Measurements from ENCODE around the gene TRIM26.
"Not testable (repeated sequence)": the region's sequence is repeated elsewhere in the genome, so short reads cannot be mapped to it uniquely, and the experiment has no call there.

Gene TRIM26

GRCh38 chr6:30152910-30153610 lies 60.1 kb downstream of the TRIM26 start:
- DNase-seq = no peak

GRCh38 chr6:30152016-30152673 lies 61.1 kb downstream of the TRIM26 start:
- DNase-seq = no peak

GRCh38 chr6:30151580-30151979 lies 61.6 kb downstream of the TRIM26 start:
- no peak for DNase-seq

GRCh38 chr6:30150671-30151395 lies 62.4 kb downstream of the TRIM26 start:
- DNase-seq = no peak

- no peak for DNase-seq
Observed at GRCh38 chr6:30149858-30150550, 63.2 kb downstream of the TRIM26 start.

GRCh38 chr6:30149234-30149633 lies 64.0 kb downstream of the TRIM26 start:
- DNase-seq = no peak

GRCh38 chr6:30147096-30147495 lies 66.1 kb downstream of the TRIM26 start:
- DNase-seq = no peak

- no peak for DNase-seq
Observed at GRCh38 chr6:30145818-30146217, 67.4 kb downstream of the TRIM26 start.

GRCh38 chr6:30144811-30145210 lies 68.4 kb downstream of the TRIM26 start:
- no peak for DNase-seq

- DNase-seq = no peak
Observed at GRCh38 chr6:30143780-30144179, 69.4 kb downstream of the TRIM26 start.

GRCh38 chr6:30142665-30143064 lies 70.5 kb downstream of the TRIM26 start:
- no peak for DNase-seq

- not testable (repeated sequence) for DNase-seq
Observed at GRCh38 chr6:30140240-30140639, 73.0 kb downstream of the TRIM26 start.

GRCh38 chr6:30136570-30137286 lies 76.5 kb downstream of the TRIM26 start:
- no peak for DNase-seq

GRCh38 chr6:30135757-30136156 lies 77.4 kb downstream of the TRIM26 start, which contains the start of gene TRIM40:
TRIM40 (plus strand) TSS chr6:30136140; CDS start chr6:30137037, 897 bp downstream.
- DNase-seq = no peak

GRCh38 chr6:30135147-30135546 lies 78.1 kb downstream of the TRIM26 start:
- DNase-seq = no peak

Data from activated CD4-positive, alpha-beta T cell treated with anti-CD3 and anti-CD28 coated beads, Interleukin-2, amount 50 U/mL, for 48 hours (primary cell).